GM12878 (cell line): ENCODE data around the gene TMEM86B.

ENCODE experiments used
- BCLAF1 ChIP-seq: fragments of 450-650 bp; IDR thresholded peaks from 2 replicates; pipeline ENCODE4 v1.6.1; 2017; ENCODE audit warnings: antibody characterized with exemption, mild to moderate bottlenecking, moderate library complexity
- YY1 ChIP-seq: IDR thresholded peaks from 2 replicates; pipeline ENCODE4 v1.6.1; 2011; ENCODE audit warnings: low read depth, mild to moderate bottlenecking, low read length

GRCh38 chr19:55228403-55229031, at the start of gene TMEM86B:
- TF ChIP-seq BCLAF1, result no peak
- TF ChIP-seq YY1, result no peak
